BJ (cell line): Measurements from ENCODE around the gene PPP1R9B. TPM values are rescaled to one million over a fixed set of nuclear protein-coding genes. Genes with fewer than 3 reads are reported as not detected.

ENCODE experiments used
- CTCF ChIA-PET: fragments of 350-600 bp; formaldehyde crosslinking; extraction: SDS; loops from one replicate; lab custom pipeline; 2021; ENCODE audit warnings: antibody characterized with exemption, inconsistent platforms; lab: Yijun Ruan, JAX
- POLR2A ChIA-PET: fragments of 300-600 bp; sonication (Branson Sonifier 250); formaldehyde crosslinking; extraction: SDS; loops from one replicate; lab custom pipeline; 2021; ENCODE audit warnings: antibody characterized with exemption; lab: Charles Lee
- DNase-seq: peaks from one replicate; pipeline ENCODE4 v3.0.0-alpha.2; 2011; ENCODE audit warnings: low read depth
- H3K27me3 ChIP-seq: 2 replicates; pipeline ENCODE4 v1.6.0; 2011; ENCODE audit warnings: low read length; ENCODE audit not compliant: control insufficient read depth, insufficient read depth
- H3K36me3 ChIP-seq: 2 replicates; pipeline ENCODE4 v1.5.1; 2011; ENCODE audit warnings: low read length; ENCODE audit not compliant: control insufficient read depth, insufficient read depth
- H3K4me3 ChIP-seq: 2 replicates; pipeline ENCODE4 v1.5.1; 2011; ENCODE audit warnings: low read depth, mild to moderate bottlenecking, control low read depth, low read length
- polyA plus RNA-seq: library from polyadenylated mRNA; depleted of rRNA; stranded (reverse); fragments of >200 nt; gene quantifications from 2 replicates; pipeline ENCODE4 v1.2.3, GENCODE V29; 2011
- TF ChIP-seq, protein P1 (sequence below): IDR thresholded peaks from 2 replicates; pipeline ENCODE4 v1.5.1; 2011; ENCODE audit warnings: low read depth, mild to moderate bottlenecking, control low read depth, inconsistent platforms, low read length, moderate library complexity; ENCODE audit not compliant: insufficient read depth

The PPP1R9B gene
- polyA plus RNA-seq, 1 experiment, result 17.2 TPM

GRCh38 chr17:50097455-50097854 is 53.0 kb downstream of the PPP1R9B start:
- no peak for DNase-seq
- Histone ChIP-seq H3K36me3 (peaks cover 8% of the 10 kb centered on the region; the same call in 1 of the 2 replicates), H3K27me3 (no peaks in the 10 kb centered on the region), H3K4me3 (no peak overlapping the region)
- TF ChIP-seq, protein P1, sequence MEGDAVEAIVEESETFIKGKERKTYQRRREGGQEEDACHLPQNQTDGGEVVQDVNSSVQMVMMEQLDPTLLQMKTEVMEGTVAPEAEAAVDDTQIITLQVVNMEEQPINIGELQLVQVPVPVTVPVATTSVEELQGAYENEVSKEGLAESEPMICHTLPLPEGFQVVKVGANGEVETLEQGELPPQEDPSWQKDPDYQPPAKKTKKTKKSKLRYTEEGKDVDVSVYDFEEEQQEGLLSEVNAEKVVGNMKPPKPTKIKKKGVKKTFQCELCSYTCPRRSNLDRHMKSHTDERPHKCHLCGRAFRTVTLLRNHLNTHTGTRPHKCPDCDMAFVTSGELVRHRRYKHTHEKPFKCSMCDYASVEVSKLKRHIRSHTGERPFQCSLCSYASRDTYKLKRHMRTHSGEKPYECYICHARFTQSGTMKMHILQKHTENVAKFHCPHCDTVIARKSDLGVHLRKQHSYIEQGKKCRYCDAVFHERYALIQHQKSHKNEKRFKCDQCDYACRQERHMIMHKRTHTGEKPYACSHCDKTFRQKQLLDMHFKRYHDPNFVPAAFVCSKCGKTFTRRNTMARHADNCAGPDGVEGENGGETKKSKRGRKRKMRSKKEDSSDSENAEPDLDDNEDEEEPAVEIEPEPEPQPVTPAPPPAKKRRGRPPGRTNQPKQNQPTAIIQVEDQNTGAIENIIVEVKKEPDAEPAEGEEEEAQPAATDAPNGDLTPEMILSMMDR, result no peak
- POLR2A ChIA-PET, result no interaction called here
- CTCF ChIA-PET, result interaction anchor here (0.7 to 2.0 kb wide), 5 partner anchors 20 to 197 kb away, joined by 3 to 6 read pairs (median 4); no protein-coding TSS in a partner anchor

DNA sequence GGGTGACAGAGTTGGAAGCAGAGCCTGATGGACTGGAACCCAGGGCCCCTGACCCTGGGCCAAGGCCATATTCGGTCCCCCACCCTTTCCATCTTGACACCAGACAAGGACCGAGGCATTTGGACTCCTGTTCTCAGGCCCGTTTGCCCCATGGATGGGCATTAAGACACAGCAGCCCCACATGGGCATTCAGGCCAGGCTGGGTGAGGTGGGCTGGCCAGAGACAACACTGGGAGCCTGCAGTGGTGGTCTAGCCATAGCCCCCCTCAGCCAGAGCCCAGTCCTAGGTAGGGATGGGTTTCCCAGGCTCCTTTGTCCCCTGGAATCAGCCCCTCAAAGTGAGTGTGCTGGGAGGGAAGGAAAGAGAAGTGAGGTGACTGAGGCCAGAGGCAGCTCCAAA is 53.7 kb downstream of the PPP1R9B start:
- CTCF ChIA-PET, result interaction anchor here (1.1 to 7.2 kb wide), 7 partner anchors 10 to 200 kb away, joined by 3 to 116 read pairs (median 4); no protein-coding TSS in a partner anchor
- no peak overlapping the region for H3K4me3 ChIP-seq
- POLR2A ChIA-PET, result no interaction called here
- H3K36me3 ChIP-seq, result peaks cover 8% of the 10 kb centered on the region; the same call in 1 of the 2 replicates
- no peak for DNase-seq
- TF ChIP-seq, protein P1, result no peak
- H3K27me3 ChIP-seq, result no peaks in the 10 kb centered on the region

DNA sequence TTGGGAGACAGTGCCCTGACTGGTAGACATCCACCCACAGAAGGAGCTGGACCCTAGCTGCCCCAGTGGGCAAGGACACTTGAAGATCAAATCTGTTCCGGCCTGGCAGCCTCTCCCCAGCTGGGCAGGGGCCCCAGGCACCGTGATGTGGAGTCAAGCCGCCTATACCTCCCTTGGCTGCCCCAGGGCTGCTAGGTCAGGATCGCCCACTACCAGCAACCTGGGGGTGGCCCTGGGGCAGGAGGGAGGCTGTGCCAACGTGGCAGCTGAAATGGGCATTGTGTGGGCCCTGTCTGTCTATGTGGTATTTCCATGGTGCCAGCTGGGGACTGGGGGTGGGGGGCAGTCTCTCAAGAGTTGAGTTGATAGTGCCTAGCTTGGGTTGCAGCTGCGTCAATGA is 54.4 kb downstream of the PPP1R9B start:
- ChIA-PET CTCF (interaction anchor here (1.1 to 7.2 kb wide), 6 partner anchors 9 to 200 kb away, joined by 3 to 116 read pairs (median 4); no protein-coding TSS in a partner anchor), POLR2A (interaction anchor here (0.7 kb wide), 1 partner anchor 53 kb away, joined by 4 read pairs; no protein-coding TSS in a partner anchor)
- Histone ChIP-seq H3K4me3 (peak overlapping the region; percentile 91), H3K27me3 (no peaks in the 10 kb centered on the region), H3K36me3 (peaks cover 8% of the 10 kb centered on the region; the same call in 1 of the 2 replicates)
- no peak for DNase-seq
- TF ChIP-seq, protein P1, result no peak

DNA sequence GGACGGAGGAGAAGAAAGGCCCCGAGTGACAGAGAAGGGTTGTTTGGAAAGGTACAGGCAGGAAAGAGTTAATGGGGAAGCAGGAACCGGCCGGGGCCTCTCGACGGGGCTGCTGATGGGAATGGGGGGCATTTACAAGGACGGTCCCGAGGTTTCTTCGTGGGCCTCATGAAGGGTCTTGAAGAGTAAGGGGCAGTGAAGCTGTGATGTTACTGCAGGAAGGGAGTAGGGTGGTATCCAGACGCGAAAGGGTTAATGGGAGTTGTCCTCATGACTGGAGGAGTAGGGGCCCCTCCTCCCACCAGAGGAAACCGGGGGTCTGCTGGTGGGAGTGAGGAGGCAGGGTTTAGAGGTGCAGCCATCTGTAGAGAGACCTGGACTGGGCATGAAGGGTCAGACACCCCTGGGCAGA is 54.8 kb downstream of the PPP1R9B start:
- H3K4me3 ChIP-seq, result peak overlapping the region; percentile 91
- TF ChIP-seq, protein P1, result no peak
- DNase-seq, result no peak
- ChIA-PET POLR2A (interaction anchor here (0.7 kb wide), 1 partner anchor 54 kb away, joined by 4 read pairs; no protein-coding TSS in a partner anchor), CTCF (interaction anchor here (1.1 to 7.2 kb wide), 6 partner anchors 9 to 201 kb away, joined by 3 to 116 read pairs (median 5); partner anchors contain the start of gene ITGA3)
- no peaks in the 10 kb centered on the region for H3K27me3 ChIP-seq
- peaks cover 8% of the 10 kb centered on the region; the same call in 1 of the 2 replicates for H3K36me3 ChIP-seq

GRCh38 chr17:50094753-50095619 is 55.5 kb downstream of the PPP1R9B start, which contains the start of gene PDK2:
Gene PDK2 (plus strand): TSS chr17:50095351. CDS start chr17:50095436, 85 bp downstream.
- no peaks in the 10 kb centered on the region for H3K27me3 ChIP-seq
- ChIA-PET POLR2A (no interaction called here), CTCF (interaction anchor here (0.7 to 7.2 kb wide), 50 partner anchors 9 to 268 kb away, joined by 3 to 116 read pairs (median 5); partner anchors contain the start of genes COL1A1, ITGA3, PPP1R9B and SGCA)
- TF ChIP-seq, protein P1, result no peak
- H3K4me3 ChIP-seq, result peak within 1 kb of the TSS; percentile 91
- peaks cover 11% of the 10 kb centered on the region for H3K36me3 ChIP-seq
- peak; percentile 63 for DNase-seq
